ENCODE data around the gene RNF19B. TPM values are rescaled to one million over a fixed set of nuclear protein-coding genes. Genes with fewer than 3 reads are reported as not detected.

Gene RNF19B
- total and polyA plus RNA-seq, 2 of the 8 experiments (the other 6 are each of a cell fraction or from before 2014, with no cell fraction given), result 9.2 to 11.2 TPM

GRCh38 chr1:32906654-32907053, 58.0 kb downstream of the RNF19B start:
- no peak overlapping the region for H3K56ac ChIP-seq (replicated peaks; ENCODE audit: insufficient read length, low read depth, low read length)
- no peak overlapping the region for H2BK12ac ChIP-seq (ENCODE audit: low read depth, low read length)
- TF ChIP-seq, protein P1, sequence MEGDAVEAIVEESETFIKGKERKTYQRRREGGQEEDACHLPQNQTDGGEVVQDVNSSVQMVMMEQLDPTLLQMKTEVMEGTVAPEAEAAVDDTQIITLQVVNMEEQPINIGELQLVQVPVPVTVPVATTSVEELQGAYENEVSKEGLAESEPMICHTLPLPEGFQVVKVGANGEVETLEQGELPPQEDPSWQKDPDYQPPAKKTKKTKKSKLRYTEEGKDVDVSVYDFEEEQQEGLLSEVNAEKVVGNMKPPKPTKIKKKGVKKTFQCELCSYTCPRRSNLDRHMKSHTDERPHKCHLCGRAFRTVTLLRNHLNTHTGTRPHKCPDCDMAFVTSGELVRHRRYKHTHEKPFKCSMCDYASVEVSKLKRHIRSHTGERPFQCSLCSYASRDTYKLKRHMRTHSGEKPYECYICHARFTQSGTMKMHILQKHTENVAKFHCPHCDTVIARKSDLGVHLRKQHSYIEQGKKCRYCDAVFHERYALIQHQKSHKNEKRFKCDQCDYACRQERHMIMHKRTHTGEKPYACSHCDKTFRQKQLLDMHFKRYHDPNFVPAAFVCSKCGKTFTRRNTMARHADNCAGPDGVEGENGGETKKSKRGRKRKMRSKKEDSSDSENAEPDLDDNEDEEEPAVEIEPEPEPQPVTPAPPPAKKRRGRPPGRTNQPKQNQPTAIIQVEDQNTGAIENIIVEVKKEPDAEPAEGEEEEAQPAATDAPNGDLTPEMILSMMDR (IDR thresholded peaks at IDR 0.05; ENCODE audit: control extremely low read depth in 1 of 3, insufficient read depth in 1 of 3, low read depth in 1 of 3, low read length in 3 of 3), result no peak
- TF ChIP-seq JUN (IDR thresholded peaks at IDR 0.05; ENCODE audit: low read depth, low read length) (no peak), TEAD4 (IDR thresholded peaks at IDR 0.05; ENCODE audit: low read depth, low read length) (no peak), YY1 (IDR thresholded peaks at IDR 0.05; ENCODE audit: low read depth, low read length) (no peak), CREB1 (IDR thresholded peaks at IDR 0.05) (no peak), BACH1 (IDR thresholded peaks at IDR 0.05; ENCODE audit: low read length) (no peak), KDM1A (IDR thresholded peaks at IDR 0.05; ENCODE audit: borderline replicate concordance, low read length) (no peak), SIN3A (conservative IDR thresholded peaks at IDR 0.05 in 1 of 2, IDR thresholded peaks at IDR 0.05 in 1 of 2; ENCODE audit: low read depth in 1 of 2, low read length in 2 of 2) (no peak), POLR2AphosphoS5 (IDR thresholded peaks at IDR 0.05; ENCODE audit: low read depth, low read length) (no peak), CBX5 (IDR thresholded peaks at IDR 0.05; ENCODE audit: low read depth, low read length) (no peak)
- TF ChIP-seq, protein P2, sequence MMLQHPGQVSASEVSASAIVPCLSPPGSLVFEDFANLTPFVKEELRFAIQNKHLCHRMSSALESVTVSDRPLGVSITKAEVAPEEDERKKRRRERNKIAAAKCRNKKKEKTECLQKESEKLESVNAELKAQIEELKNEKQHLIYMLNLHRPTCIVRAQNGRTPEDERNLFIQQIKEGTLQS (IDR thresholded peaks at IDR 0.05; ENCODE audit: insufficient read depth, low read depth, low read length), result no peak

More at GRCh38 chr1:32906654-32907053, 58.0 kb downstream of the RNF19B start:
- H3K79me2 ChIP-seq (ENCODE audit: control insufficient read depth in 1 of 2, insufficient read depth in 2 of 2, low read length in 2 of 2), result no peaks in the 10 kb centered on the region
- H3K9me3 ChIP-seq (ENCODE audit: insufficient read depth in 2 of 2, low read depth in 1 of 2, low read length in 1 of 2), result no peaks in the 10 kb centered on the region
- H3K36me3 ChIP-seq (ENCODE audit: control insufficient read depth in 2 of 4, insufficient read depth in 4 of 4, low read length in 3 of 4), result no peaks in the 10 kb centered on the region
- H3K27ac ChIP-seq (ENCODE audit: low read depth, low read length), result no peak overlapping the region
- no peaks in the 10 kb centered on the region for H3K79me1 ChIP-seq (ENCODE audit: low read depth, low read length)
- H4K20me1 ChIP-seq (replicated peaks in 1 of 2; ENCODE audit: control insufficient read depth in 1 of 2, insufficient read depth in 2 of 2, low read length in 2 of 2), result no peaks in the 10 kb centered on the region
- H2AFZ ChIP-seq (ENCODE audit: low read length), result no peak overlapping the region; the same call in 1 of the 2 replicates
- H3K18ac ChIP-seq (ENCODE audit: extremely low read depth, low read length), result no peak overlapping the region
- FAIRE-seq, result no peak
- H2BK20ac ChIP-seq (ENCODE audit: low read length), result no peak overlapping the region
- DNase-seq (ENCODE audit: low read depth in 1 of 2, low spot score in 2 of 2), result no peak
- H2AK5ac ChIP-seq (ENCODE audit: low read depth, low read length), result no peak overlapping the region
- no peak overlapping the region for H4K5ac ChIP-seq (ENCODE audit: insufficient read length, low read depth, low read length)
- no peak overlapping the region for H3K23ac ChIP-seq (ENCODE audit: insufficient read length)
- no peak overlapping the region for H2BK120ac ChIP-seq (replicated peaks; ENCODE audit: low read depth, low read length)
- no peak overlapping the region for H4K91ac ChIP-seq (replicated peaks; ENCODE audit: insufficient read length, low read length)
- POLR2A ChIA-PET (ENCODE audit: partially characterized antibody), result interaction anchor here (0.6 kb wide), 1 partner anchor 58 kb away, joined by 4 read pairs; no protein-coding TSS in a partner anchor
- H3K4me1 ChIP-seq (replicated peaks in 1 of 4; ENCODE audit: control insufficient read depth in 3 of 4, insufficient read depth in 4 of 4, low read length in 3 of 4), result peaks cover 0 to under 1% (median under 1%) of the 10 kb centered on the region in 4 experiments; a peak in 3 of 7 replicates
- H3K4me3 ChIP-seq (ENCODE audit: extremely low read depth in 1 of 4, insufficient read depth in 2 of 4, low read depth in 3 of 4, low read length in 4 of 4), result no peak overlapping the region
- no peak overlapping the region for H3K4ac ChIP-seq (replicated peaks; ENCODE audit: insufficient read length, low read depth, low read length)
- no peak overlapping the region for H3K4me2 ChIP-seq (ENCODE audit: insufficient read depth in 1 of 2, low read depth in 2 of 2, low read length in 2 of 2)
- H3K14ac ChIP-seq (ENCODE audit: insufficient read length), result no peak overlapping the region
- no peak overlapping the region for H2BK5ac ChIP-seq (ENCODE audit: low read depth, low read length)
- WGBS, 2 experiments (ENCODE audit: extremely low coverage in 1 of 2, insufficient coverage in 1 of 2, insufficient read length in 1 of 2, insufficient replicate concordance in 2 of 2, low coverage in 1 of 2, low lambda C conversion rate in 2 of 2, missing lambda C conversion rate in 1 of 2), result 88% methylated on average over 5 of the region's 7 CpGs; no CpG with 5 or more reads in 1 of the 2 experiments
- no peak overlapping the region for H4K8ac ChIP-seq (ENCODE audit: extremely low read depth, insufficient read depth, low read length)
- CTCF ChIA-PET (ENCODE audit: partially characterized antibody), result interaction anchor here (0.6 to 2.3 kb wide), 5 partner anchors 9 to 855 kb away, joined by 3 to 6 read pairs (median 4); no protein-coding TSS in a partner anchor
- H3K27me3 ChIP-seq (replicated peaks in 1 of 4; ENCODE audit: control insufficient read depth in 3 of 4, extremely low read depth in 1 of 4, insufficient read depth in 3 of 4, low read length in 3 of 4), result peaks cover 2 to 11% (median 8%) of the 10 kb centered on the region in 4 experiments
- peaks cover under 1% of the 10 kb centered on the region; the same call in 1 of the 2 replicates for H3K23me2 ChIP-seq (ENCODE audit: low read depth, low read length)
- no peak overlapping the region for H3K9ac ChIP-seq (replicated peaks in 1 of 4; ENCODE audit: extremely low read depth in 1 of 4, low read depth in 3 of 4, low read length in 3 of 4)
- no peak overlapping the region for H2BK15ac ChIP-seq (ENCODE audit: low read length)
